Gastroesophageal sphincter (tissue), 3 donors: ENCODE results near the gene PLXDC2.

ENCODE experiments used
- EP300 ChIP-seq: sonication (generic); formaldehyde crosslinking; IDR thresholded peaks from one replicate; pipeline ENCODE4 v1.6.1; 2017; ENCODE audit warnings: antibody characterized with exemption, mild to moderate bottlenecking
- POLR2A ChIP-seq, 2 donors: fragments of 450-650 bp; IDR thresholded peaks; one replicate each; pipeline ENCODE4 v1.6.1; 2017; ENCODE audit warnings: antibody characterized with exemption in 2 of 2, mild to moderate bottlenecking in 2 of 2, moderate library complexity in 1 of 2
- POLR2AphosphoS5 ChIP-seq: sonication (generic); formaldehyde crosslinking; IDR thresholded peaks from one replicate; pipeline ENCODE4 v1.6.1; 2017; ENCODE audit warnings: antibody characterized with exemption
- TF ChIP-seq, protein P1 (sequence below), 4 experiments: fragments of 200-600 bp in 2 of 4; fragments of 450-650 bp in 2 of 4; sonication (generic) in 1 of 4; IDR thresholded peaks; one replicate each; pipeline ENCODE4 v1.5.1; 2017 to 2019; ENCODE audit warnings: antibody characterized with exemption in 4 of 4, mild to moderate bottlenecking in 2 of 4, moderate library complexity in 2 of 4

DNA sequence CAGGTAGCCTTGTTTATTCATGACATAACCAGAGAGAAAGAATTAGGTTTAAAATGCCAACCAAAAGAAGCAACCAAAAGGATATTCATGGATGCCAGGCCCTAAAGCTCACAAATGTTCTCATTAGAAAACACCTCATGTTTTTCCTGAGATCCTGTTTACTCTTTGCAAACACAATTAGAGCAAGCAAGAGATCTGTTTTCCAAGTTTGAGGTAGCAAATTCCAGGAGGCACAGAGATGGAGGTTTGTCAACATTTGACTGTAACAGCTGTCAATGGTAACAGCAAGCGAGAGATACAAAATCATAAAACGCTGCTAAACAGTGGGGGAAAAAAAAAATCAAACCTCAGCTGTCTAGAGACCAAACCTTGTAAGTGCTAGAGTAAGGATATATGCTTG lies 182.2 kb downstream of the PLXDC2 start:
- TF ChIP-seq, protein P1, sequence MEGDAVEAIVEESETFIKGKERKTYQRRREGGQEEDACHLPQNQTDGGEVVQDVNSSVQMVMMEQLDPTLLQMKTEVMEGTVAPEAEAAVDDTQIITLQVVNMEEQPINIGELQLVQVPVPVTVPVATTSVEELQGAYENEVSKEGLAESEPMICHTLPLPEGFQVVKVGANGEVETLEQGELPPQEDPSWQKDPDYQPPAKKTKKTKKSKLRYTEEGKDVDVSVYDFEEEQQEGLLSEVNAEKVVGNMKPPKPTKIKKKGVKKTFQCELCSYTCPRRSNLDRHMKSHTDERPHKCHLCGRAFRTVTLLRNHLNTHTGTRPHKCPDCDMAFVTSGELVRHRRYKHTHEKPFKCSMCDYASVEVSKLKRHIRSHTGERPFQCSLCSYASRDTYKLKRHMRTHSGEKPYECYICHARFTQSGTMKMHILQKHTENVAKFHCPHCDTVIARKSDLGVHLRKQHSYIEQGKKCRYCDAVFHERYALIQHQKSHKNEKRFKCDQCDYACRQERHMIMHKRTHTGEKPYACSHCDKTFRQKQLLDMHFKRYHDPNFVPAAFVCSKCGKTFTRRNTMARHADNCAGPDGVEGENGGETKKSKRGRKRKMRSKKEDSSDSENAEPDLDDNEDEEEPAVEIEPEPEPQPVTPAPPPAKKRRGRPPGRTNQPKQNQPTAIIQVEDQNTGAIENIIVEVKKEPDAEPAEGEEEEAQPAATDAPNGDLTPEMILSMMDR (IDR thresholded peaks at IDR 0.05): no peak
- TF ChIP-seq POLR2AphosphoS5 (no peak), POLR2A (IDR thresholded peaks at IDR 0.05) (no peak), EP300 (no peak)
